GM23338 (cell line): ENCODE results near the gene MYH15. TPM values are rescaled to one million over a fixed set of nuclear protein-coding genes. Genes with fewer than 3 reads are reported as not detected.

Experiments used
- ATAC-seq: fragments of 200-7000 bp; cut with Tn5 transposase; 3 replicates; pipeline ENCODE4 v1.9.1; 2020
- DNase-seq: peaks from one replicate; pipeline ENCODE4 v3.0.0-alpha.2; 2015; ENCODE audit warnings: low spot score
- H2AFZ ChIP-seq: fragments of 200-600 bp; sonication (generic); 2 replicates; pipeline ENCODE4 v1.8.0; 2016; ENCODE audit warnings: antibody characterized with exemption, mild to moderate bottlenecking, moderate library complexity
- H3F3A ChIP-seq: fragments of 200-600 bp; sonication (generic); replicated peaks from 2 replicates; pipeline ENCODE4 v1.8.0; 2017; ENCODE audit warnings: antibody characterized with exemption, mixed run types, low read depth
- H3K27ac ChIP-seq: fragments of 200-600 bp; sonication (generic); 2 replicates; pipeline ENCODE4 v1.6.1; 2016; ENCODE audit warnings: low read depth
- H3K27me3 ChIP-seq: fragments of 200-600 bp; sonication (generic); 2 replicates; pipeline ENCODE4 v1.8.0; 2016; ENCODE audit warnings: mild to moderate bottlenecking, mixed run types, moderate library complexity; ENCODE audit not compliant: insufficient read depth
- H3K36me3 ChIP-seq: fragments of 200-600 bp; sonication (generic); 2 replicates; pipeline ENCODE4 v1.8.0; 2016; ENCODE audit warnings: mild to moderate bottlenecking; ENCODE audit not compliant: insufficient read depth
- H3K4me1 ChIP-seq: fragments of 200-600 bp; sonication (generic); 2 replicates; pipeline ENCODE4 v1.8.0; 2016; ENCODE audit warnings: mild to moderate bottlenecking, moderate library complexity; ENCODE audit not compliant: insufficient read depth
- H3K4me2 ChIP-seq: fragments of 200-600 bp; sonication (generic); 2 replicates; pipeline ENCODE4 v1.7.1; 2017; ENCODE audit warnings: mixed run types
- H3K4me3 ChIP-seq: fragments of 200-600 bp; sonication (generic); 2 replicates; pipeline ENCODE4 v1.6.1; 2016; ENCODE audit warnings: mixed run types
- H3K79me2 ChIP-seq: fragments of 200-600 bp; sonication (generic); replicated peaks from 2 replicates; pipeline ENCODE4 v1.8.0; 2017; ENCODE audit warnings: mild to moderate bottlenecking; ENCODE audit not compliant: insufficient read depth
- H3K9me2 ChIP-seq: fragments of 200-600 bp; sonication (generic); 2 replicates; pipeline ENCODE4 v1.8.0; 2017; ENCODE audit not compliant: insufficient read depth
- H4K20me1 ChIP-seq: fragments of 200-600 bp; sonication (generic); replicated peaks from 2 replicates; pipeline ENCODE4 v1.8.0; 2017; ENCODE audit warnings: mild to moderate bottlenecking; ENCODE audit not compliant: insufficient read depth
- H3K27ac Mint-ChIP-seq: 2 replicates; pipeline ENCODE4 v1.8.0; 2020; ENCODE audit warnings: inconsistent platforms, mild to moderate bottlenecking, moderate library complexity, mixed read lengths
- H3K27me3 Mint-ChIP-seq: 3 replicates; pipeline ENCODE4 v1.8.0; 2022; ENCODE audit warnings: low read depth, mild to moderate bottlenecking, moderate library complexity, mixed read lengths, inconsistent platforms; ENCODE audit not compliant: insufficient read depth, poor library complexity
- H3K36me3 Mint-ChIP-seq: 3 replicates; pipeline ENCODE4 v1.8.0; 2021; ENCODE audit warnings: low read depth, mild to moderate bottlenecking, inconsistent platforms, moderate library complexity, mixed read lengths
- H3K4me1 Mint-ChIP-seq: 3 replicates; pipeline ENCODE4 v1.8.0; 2020; ENCODE audit warnings: mild to moderate bottlenecking, inconsistent platforms, mixed read lengths
- H3K4me3 Mint-ChIP-seq: 3 replicates; pipeline ENCODE4 v1.8.0; 2021; ENCODE audit warnings: moderate library complexity, mild to moderate bottlenecking, inconsistent platforms, mixed read lengths
- H3K9me3 Mint-ChIP-seq: 3 replicates; pipeline ENCODE4 v1.8.0; 2020; ENCODE audit warnings: moderate library complexity, mild to moderate bottlenecking, inconsistent platforms, mixed read lengths
- CREB1 ChIP-seq: fragments of 250-450 bp; sonication (Bioruptor Pico); IDR thresholded peaks from 2 replicates; pipeline ENCODE4 v1.5.0; 2020; ENCODE audit warnings: low read depth, mild to moderate bottlenecking, moderate library complexity
- CTCF ChIP-seq, 2 experiments: fragments of 200-600 bp in 1 of 2; sonication (generic) in 1 of 2; conservative IDR thresholded peaks; 2 replicates each; pipeline versions ENCODE4 v1.5.1 to v1.6.1; 2016 to 2017; ENCODE audit warnings: antibody characterized with exemption in 2 of 2, low read depth in 2 of 2, mild to moderate bottlenecking in 2 of 2, moderate library complexity in 1 of 2
- ETS1 ChIP-seq: IDR thresholded peaks from 2 replicates; pipeline ENCODE4 v1.6.1; 2016; ENCODE audit warnings: antibody characterized with exemption
- EZH2 ChIP-seq: fragments of 200-600 bp; sonication (generic); IDR thresholded peaks from one replicate; pipeline ENCODE4 v1.8.0; 2017; ENCODE audit warnings: antibody characterized with exemption, mild to moderate bottlenecking, low read depth; ENCODE audit not compliant: unreplicated experiment
- EZH2phosphoT487 ChIP-seq: fragments of 200-600 bp; sonication (generic); IDR thresholded peaks from one replicate; pipeline ENCODE4 v1.8.1; 2018; ENCODE audit warnings: antibody characterized with exemption; ENCODE audit not compliant: unreplicated experiment
- JUNB ChIP-seq: IDR thresholded peaks from one replicate; pipeline ENCODE4 v1.6.1; 2016; ENCODE audit warnings: antibody characterized with exemption; ENCODE audit not compliant: unreplicated experiment
- NANOG ChIP-seq: IDR thresholded peaks from 2 replicates; pipeline ENCODE4 v1.6.1; 2016; ENCODE audit warnings: antibody characterized with exemption, borderline replicate concordance
- POLR2AphosphoS5 ChIP-seq: IDR thresholded peaks from 2 replicates; pipeline ENCODE4 v1.6.1; 2016; ENCODE audit warnings: antibody characterized with exemption, low read depth
- REST ChIP-seq: IDR thresholded peaks from one replicate; pipeline ENCODE4 v1.6.1; 2018; ENCODE audit warnings: antibody characterized with exemption; ENCODE audit not compliant: unreplicated experiment
- STAT1 ChIP-seq: IDR thresholded peaks from one replicate; pipeline ENCODE4 v1.6.1; 2016; ENCODE audit warnings: antibody characterized with exemption; ENCODE audit not compliant: unreplicated experiment
- ZNF114 ChIP-seq: fragments of 250-450 bp; sonication (Bioruptor Pico); IDR thresholded peaks from 2 replicates; pipeline ENCODE4 v1.5.0; 2020; ENCODE audit warnings: mild to moderate bottlenecking, moderate library complexity
- ZNF331 ChIP-seq: fragments of 250-450 bp; sonication (Bioruptor Pico); IDR thresholded peaks from 2 replicates; pipeline ENCODE4 v1.5.0; 2020; ENCODE audit warnings: low read depth, mild to moderate bottlenecking, moderate library complexity
- ZNF462 ChIP-seq: fragments of 250-450 bp; sonication (Bioruptor Pico); IDR thresholded peaks from 2 replicates; pipeline ENCODE4 v1.5.0; 2020; ENCODE audit warnings: mild to moderate bottlenecking, moderate library complexity
- polyA plus RNA-seq: library from polyadenylated mRNA; unstranded; fragments of >200 nt; fragmentation: Nextera tagmentation; extraction: Ambion mirVana; gene quantifications from 2 replicates; pipeline ENCODE4 v1.2.1, GENCODE V29; 2016
- total RNA-seq: library from RNA; depleted of rRNA; stranded (reverse); fragments of >200 nt; shearing (Covaris generic); gene quantifications from 2 replicates; pipeline ENCODE4 v1.2.3, GENCODE V29; 2014

Gene MYH15
- total and polyA plus RNA-seq, 2 experiments from 2014 or later = 0.07 TPM; not detected in 1

GRCh38 chr3:108459225-108459624 lies 51.2 kb downstream of the MYH15 start:
- no peaks in the 10 kb centered on the region for H3K27me3 ChIP-seq
- no peak overlapping the region for H3K27ac ChIP-seq
- H3F3A ChIP-seq = no peaks in the 10 kb centered on the region
- no peaks in the 10 kb centered on the region for H3K36me3 ChIP-seq
- H3K79me2 ChIP-seq = no peaks in the 10 kb centered on the region
- no peaks in the 10 kb centered on the region for H3K36me3 Mint-ChIP-seq
- H3K4me1 Mint-ChIP-seq = peaks cover 10% of the 10 kb centered on the region; the same call in 2 of the 3 replicates
- H3K27me3 Mint-ChIP-seq = no peaks in the 10 kb centered on the region
- H4K20me1 ChIP-seq = no peaks in the 10 kb centered on the region
- H3K4me2 ChIP-seq = no peak overlapping the region
- no peaks in the 10 kb centered on the region for H3K9me2 ChIP-seq
- TF ChIP-seq EZH2 (no peak), NANOG (no peak), EZH2phosphoT487 (no peak), ZNF462 (CRISPR knock-in tag) (no peak), ETS1 (no peak), CTCF (conservative IDR thresholded peaks at IDR 0.05; ENCODE audit: low read depth in 2 of 2) (no peak), CREB1 (CRISPR knock-in tag) (no peak), ZNF114 (CRISPR knock-in tag) (no peak), JUNB (no peak), POLR2AphosphoS5 (no peak), STAT1 (no peak), ZNF331 (CRISPR knock-in tag) (no peak), REST (no peak)
- H2AFZ ChIP-seq = no peak overlapping the region
- no peak overlapping the region for H3K4me3 Mint-ChIP-seq
- DNase-seq (no peak), ATAC-seq (no peak)
- H3K4me3 ChIP-seq = no peak overlapping the region
- peaks cover 7% of the 10 kb centered on the region; the same call in 1 of the 2 replicates for H3K4me1 ChIP-seq
- no peaks in the 10 kb centered on the region for H3K9me3 Mint-ChIP-seq
- no peak overlapping the region for H3K27ac Mint-ChIP-seq
